Progenitor cell of endocrine pancreas (in vitro differentiated cells): ENCODE measurements around the gene BCAR3. TPM values are rescaled to one million over a fixed set of nuclear protein-coding genes. Genes with fewer than 3 reads are reported as not detected.

Source experiments
- DNase-seq: peaks from one replicate; pipeline ENCODE4 v3.0.0; 2021; ENCODE audit warnings: low spot score; ENCODE audit not compliant: unreplicated experiment
- H3K27ac Mint-ChIP-seq: 2 replicates; pipeline ENCODE4 v1.8.0; 2021; ENCODE audit warnings: mild to moderate bottlenecking, moderate library complexity, mixed read lengths
- H3K27me3 Mint-ChIP-seq: 2 replicates; pipeline ENCODE4 v1.8.0; 2021; ENCODE audit warnings: mixed read lengths
- H3K36me3 Mint-ChIP-seq: 2 replicates; pipeline ENCODE4 v1.8.0; 2022; ENCODE audit warnings: mixed read lengths; ENCODE audit not compliant: insufficient read depth
- H3K4me1 Mint-ChIP-seq: 2 replicates; pipeline ENCODE4 v1.8.0; 2021; ENCODE audit warnings: low read depth, mixed read lengths
- H3K4me3 Mint-ChIP-seq: 2 replicates; pipeline ENCODE4 v1.8.0; 2021; ENCODE audit warnings: low read depth, mild to moderate bottlenecking, moderate library complexity, mixed read lengths
- H3K9me3 Mint-ChIP-seq: 2 replicates; pipeline ENCODE4 v1.8.0; 2021; ENCODE audit warnings: low read depth, mixed read lengths
- CTCF ChIP-seq: fragments of 200-600 bp; sonication (generic); IDR thresholded peaks from one replicate; pipeline ENCODE4 v1.5.0; 2021; ENCODE audit warnings: antibody characterized with exemption, mild to moderate bottlenecking; ENCODE audit not compliant: unreplicated experiment
- total RNA-seq: library from RNA; stranded (reverse); gene quantifications from 2 replicates; pipeline ENCODE4 v1.2.1, GENCODE V29; 2021

BCAR3 gene
- total RNA-seq, 1 donor from 2014 or later, result 7.1 TPM

GRCh38 chr1:93577536-93578432 is 103.9 kb downstream of the BCAR3 start:
- Mint-ChIP-seq H3K36me3 (peaks cover 5% of the 10 kb centered on the region), H3K4me1 (peaks cover 16% of the 10 kb centered on the region), H3K27ac (peak overlapping the region; percentile 82), H3K27me3 (no peaks in the 10 kb centered on the region), H3K9me3 (no peaks in the 10 kb centered on the region), H3K4me3 (no peak overlapping the region)
- no peak for DNase-seq
- TF ChIP-seq CTCF, result no peak

- no peaks in the 10 kb centered on the region for H3K9me3 Mint-ChIP-seq
- no peak overlapping the region for H3K4me3 Mint-ChIP-seq
- H3K27ac Mint-ChIP-seq, result peak overlapping the region; percentile 38
- H3K27me3 Mint-ChIP-seq, result no peaks in the 10 kb centered on the region
- peaks cover 6% of the 10 kb centered on the region for H3K36me3 Mint-ChIP-seq
- no peak for DNase-seq
- TF ChIP-seq CTCF, result no peak
- H3K4me1 Mint-ChIP-seq, result peaks cover 12% of the 10 kb centered on the region
Observed at GRCh38 chr1:93576746-93577145, 104.9 kb downstream of the BCAR3 start.

DNA sequence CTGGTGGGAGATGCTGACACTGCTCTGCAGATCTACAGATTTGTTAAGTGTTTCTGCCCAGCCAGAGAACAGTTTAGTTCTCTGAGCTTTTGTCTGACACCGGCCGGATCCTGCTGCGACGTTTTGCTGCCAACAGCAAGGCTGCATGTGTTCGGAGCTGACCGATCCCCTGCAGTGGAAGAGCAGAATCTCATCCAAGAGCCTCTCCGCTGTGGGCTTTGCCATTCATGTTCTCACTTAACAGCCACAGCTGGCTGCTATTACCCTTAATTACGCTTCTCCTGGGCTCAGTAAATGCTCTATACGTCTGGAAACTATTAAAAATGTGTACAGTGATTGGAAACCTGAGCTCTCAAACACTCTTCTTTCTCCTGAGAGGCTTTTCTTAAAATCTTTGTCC is 105.3 kb downstream of the BCAR3 start:
- Mint-ChIP-seq H3K4me3 (no peak overlapping the region), H3K4me1 (peaks cover 12% of the 10 kb centered on the region), H3K36me3 (peaks cover 6% of the 10 kb centered on the region), H3K27ac (peak overlapping the region; percentile 38), H3K27me3 (no peaks in the 10 kb centered on the region), H3K9me3 (no peaks in the 10 kb centered on the region)
- no peak for DNase-seq
- no peak for TF ChIP-seq CTCF

DNA sequence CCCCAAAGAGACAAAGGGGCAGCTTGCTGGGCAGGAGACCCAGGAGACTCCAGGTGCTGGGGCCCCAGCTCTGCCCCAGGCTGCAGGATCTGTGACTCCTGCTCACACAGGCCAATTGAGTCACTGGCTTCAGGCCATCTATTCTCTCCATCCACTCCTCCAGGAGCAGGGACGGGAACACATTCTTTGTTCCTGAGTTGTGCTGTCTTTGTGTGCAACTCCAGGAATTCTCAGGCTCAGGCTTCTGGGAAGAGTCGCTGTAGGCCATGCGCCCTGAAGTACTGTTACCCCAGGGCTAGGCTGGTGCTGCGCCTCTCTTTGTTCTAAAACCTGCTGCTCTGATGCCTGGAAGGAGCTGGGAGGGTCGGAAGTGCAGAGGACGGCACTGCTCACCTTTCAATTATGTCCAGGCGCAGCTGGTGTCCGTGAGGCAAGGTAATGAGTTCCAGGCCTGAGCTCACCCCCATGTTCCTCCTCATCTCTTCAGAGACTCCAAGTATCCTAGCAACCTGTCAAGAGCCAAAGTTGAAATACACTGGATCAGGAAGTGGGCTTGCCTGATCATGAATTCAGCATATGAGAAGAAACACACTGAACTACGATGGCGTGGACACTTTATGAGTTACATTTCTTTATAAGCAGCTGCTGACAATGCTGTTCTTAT is 105.9 kb downstream of the BCAR3 start:
- DNase-seq, result no peak
- peak overlapping the region; percentile 84 for H3K27ac Mint-ChIP-seq
- H3K4me1 Mint-ChIP-seq, result peaks cover 12% of the 10 kb centered on the region
- no peaks in the 10 kb centered on the region for H3K27me3 Mint-ChIP-seq
- no peaks in the 10 kb centered on the region for H3K9me3 Mint-ChIP-seq
- H3K4me3 Mint-ChIP-seq, result no peak overlapping the region
- no peak for TF ChIP-seq CTCF
- H3K36me3 Mint-ChIP-seq, result peaks cover 6% of the 10 kb centered on the region

DNA sequence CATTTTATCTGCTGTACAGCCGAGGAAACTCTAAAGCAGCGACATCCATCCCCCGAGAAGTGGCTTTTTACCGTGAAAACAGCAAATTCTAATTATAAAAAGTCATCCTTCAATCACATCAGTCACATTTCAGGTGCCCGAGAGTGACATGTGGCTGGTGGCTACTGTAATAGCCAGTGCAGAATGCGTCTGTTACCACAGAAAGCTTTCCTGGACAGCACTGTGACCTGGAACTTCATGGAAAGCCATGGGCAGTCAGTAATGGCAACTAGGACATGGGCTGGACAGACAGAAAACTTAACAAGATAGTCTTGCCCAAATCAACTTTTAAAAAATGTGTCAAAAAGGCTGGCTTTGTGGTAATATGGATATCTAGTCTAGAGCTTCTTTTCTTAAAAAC is 106.6 kb downstream of the BCAR3 start:
- peaks cover 10% of the 10 kb centered on the region for H3K4me1 Mint-ChIP-seq
- H3K36me3 Mint-ChIP-seq, result peaks cover 9% of the 10 kb centered on the region
- H3K27ac Mint-ChIP-seq, result peak overlapping the region; percentile 84
- H3K9me3 Mint-ChIP-seq, result no peaks in the 10 kb centered on the region
- no peak for DNase-seq
- no peaks in the 10 kb centered on the region for H3K27me3 Mint-ChIP-seq
- no peak for TF ChIP-seq CTCF
- no peak overlapping the region for H3K4me3 Mint-ChIP-seq
